Kidney (tissue), 14 donors: Measurements from ENCODE around the gene PGAP6. TPM values are rescaled to one million over a fixed set of nuclear protein-coding genes. Genes with fewer than 3 reads are reported as not detected.
"Not testable (repeated sequence)": the region's sequence is repeated elsewhere in the genome, so short reads cannot be mapped to it uniquely, and the experiment has no call there.

Experiments used
- DNase-seq, 5 donors: peaks; one replicate each; pipeline ENCODE4 v3.0.0-alpha.2; 2013 to 2020
- FAIRE-seq: peaks from 2 replicates; lab custom pipeline; 2012; peaks lifted over from hg19 to GRCh38; lab: Jason Lieb, UNC
- H3K27ac ChIP-seq, 2 donors: one replicate each; pipeline ENCODE4 v1.7.0; 2013; ENCODE audit warnings: low read depth in 2 of 2, low read length in 2 of 2, inconsistent platforms in 1 of 2
- H3K27me3 ChIP-seq: one replicate; pipeline ENCODE4 v1.7.1; 2013; ENCODE audit warnings: low read length, inconsistent platforms; ENCODE audit not compliant: control insufficient read depth, insufficient read depth
- H3K36me3 ChIP-seq, 3 donors: one replicate each; pipeline versions ENCODE4 v1.7.0 to v1.7.1; 2013; ENCODE audit warnings: low read length in 3 of 3, control low read depth in 1 of 3, inconsistent platforms in 1 of 3; ENCODE audit not compliant: insufficient read depth in 3 of 3, control insufficient read depth in 2 of 3
- H3K4me1 ChIP-seq, 3 donors: one replicate each; pipeline versions ENCODE4 v1.7.0 to v1.7.1; 2013; ENCODE audit warnings: low read length in 3 of 3, inconsistent platforms in 1 of 3, low read depth in 1 of 3; ENCODE audit not compliant: control insufficient read depth in 2 of 3, insufficient read depth in 2 of 3
- H3K4me3 ChIP-seq, 3 donors: one replicate each; pipeline versions ENCODE4 v1.7.0 to v1.8.1; 2013; ENCODE audit warnings: low read length in 3 of 3, control low read depth in 1 of 3, inconsistent platforms in 1 of 3
- H3K9ac ChIP-seq, 3 donors: one replicate each; pipeline versions ENCODE4 v1.7.0 to v1.7.1; 2013; ENCODE audit warnings: low read length in 3 of 3, control low read depth in 1 of 3, inconsistent platforms in 1 of 3
- H3K9me3 ChIP-seq, 3 donors: one replicate each; pipeline versions ENCODE4 v1.7.0 to v1.7.1; 2013; ENCODE audit warnings: low read length in 3 of 3, control low read depth in 1 of 3, inconsistent platforms in 1 of 3; ENCODE audit not compliant: control insufficient read depth in 2 of 3, insufficient read depth in 1 of 3
- CTCF ChIP-seq: IDR thresholded peaks from 3 replicates; pipeline ENCODE4 v1.5.1; 2012; ENCODE audit warnings: mild to moderate bottlenecking, moderate library complexity, borderline replicate concordance; ENCODE audit not compliant: insufficient read depth; ENCODE audit errors: extremely low read depth
- intact Hi-C: fragments of 100-400 bp; cut with DNase I; formaldehyde crosslinking; loops from one replicate; pipeline ENCODE4 v1.11.1; 2022
- polyA plus RNA-seq: library from polyadenylated mRNA; stranded (reverse); fragments of 350-450 nt; fragmentation: Illumina TruSeq; extraction: RNeasy Lipid Tissue Mini Kit (QIAGEN cat#74804); gene quantifications from one replicate; pipeline ENCODE4 v1.2.3, GENCODE V29; 2014; ENCODE audit warnings: low read depth, low replicate concordance; ENCODE audit not compliant: insufficient read depth
- total RNA-seq: library from RNA; stranded (reverse); fragmentation: NEBNext Ultra II Directional; extraction: Animal tissue kit (Norgen Biotek cat#: 25700); gene quantifications from one replicate; pipeline ENCODE4 v1.2.1, GENCODE V29; 2021
- donor health status: control.
- donor health status: control.
- donor health status: control.
- donor health status: control.
- donor health status: control.
- donor health status: DM: yes; HTN: yes; CAD: no.
- donor health status: Normal renal cell carcinoma (clear cell type).

Gene PGAP6
- total and polyA plus RNA-seq, 2 donors from 2014 or later = 65.0 to 144 TPM

GRCh38 chr16:337437-337836 is 44.3 kb downstream of the PGAP6 start:
- Histone ChIP-seq H3K9ac (no peak overlapping the region), H3K4me1 (no peaks in the 10 kb centered on the region), H3K9me3 (no peaks in the 10 kb centered on the region), H3K27ac (no peak overlapping the region), H3K36me3 (no peaks in the 10 kb centered on the region), H3K27me3 (no peaks in the 10 kb centered on the region), H3K4me3 (no peak overlapping the region)
- FAIRE-seq (no peak), DNase-seq (no peak)
- TF ChIP-seq CTCF = no peak
- intact Hi-C loops = no loop called here

- no peaks in the 10 kb centered on the region for H3K9me3 ChIP-seq
- no peaks in the 10 kb centered on the region for H3K27me3 ChIP-seq
- no peak overlapping the region for H3K4me3 ChIP-seq
- intact Hi-C loops = no loop called here
- H3K27ac ChIP-seq = no peak overlapping the region
- H3K4me1 ChIP-seq = peaks cover 0 to 4% (median 0%) of the 10 kb centered on the region in 3 donors
- no peak overlapping the region for H3K9ac ChIP-seq
- no peak for FAIRE-seq
- no peak for TF ChIP-seq CTCF
- no peaks in the 10 kb centered on the region for H3K36me3 ChIP-seq
- DNase-seq = no peak
Observed at GRCh38 chr16:336269-336668, 45.5 kb downstream of the PGAP6 start.

- intact Hi-C loops, H3K27me3 ChIP-seq, H3K9ac ChIP-seq, H3K4me1 ChIP-seq, H3K36me3 ChIP-seq, FAIRE-seq, H3K27ac ChIP-seq, DNase-seq, H3K9me3 ChIP-seq, H3K4me3 ChIP-seq: not testable (repeated sequence)
Observed at GRCh38 chr16:334861-335632, 46.7 kb downstream of the PGAP6 start.

- H3K27ac ChIP-seq, H3K36me3 ChIP-seq, H3K27me3 ChIP-seq, H3K9me3 ChIP-seq, FAIRE-seq, intact Hi-C loops, DNase-seq, H3K4me3 ChIP-seq, H3K4me1 ChIP-seq, H3K9ac ChIP-seq: not testable (repeated sequence)
Observed at GRCh38 chr16:334164-334832, 47.5 kb downstream of the PGAP6 start.
